ENCODE results near the gene KCNH1. TPM values are rescaled to one million over a fixed set of nuclear protein-coding genes. Genes with fewer than 3 reads are reported as not detected.
A peak's percentile ranks its signal among the peaks of the same experiment; 100 is the strongest.

KCNH1 gene
- polyA plus RNA-seq, 1 donor: 0.25 TPM

DNA sequence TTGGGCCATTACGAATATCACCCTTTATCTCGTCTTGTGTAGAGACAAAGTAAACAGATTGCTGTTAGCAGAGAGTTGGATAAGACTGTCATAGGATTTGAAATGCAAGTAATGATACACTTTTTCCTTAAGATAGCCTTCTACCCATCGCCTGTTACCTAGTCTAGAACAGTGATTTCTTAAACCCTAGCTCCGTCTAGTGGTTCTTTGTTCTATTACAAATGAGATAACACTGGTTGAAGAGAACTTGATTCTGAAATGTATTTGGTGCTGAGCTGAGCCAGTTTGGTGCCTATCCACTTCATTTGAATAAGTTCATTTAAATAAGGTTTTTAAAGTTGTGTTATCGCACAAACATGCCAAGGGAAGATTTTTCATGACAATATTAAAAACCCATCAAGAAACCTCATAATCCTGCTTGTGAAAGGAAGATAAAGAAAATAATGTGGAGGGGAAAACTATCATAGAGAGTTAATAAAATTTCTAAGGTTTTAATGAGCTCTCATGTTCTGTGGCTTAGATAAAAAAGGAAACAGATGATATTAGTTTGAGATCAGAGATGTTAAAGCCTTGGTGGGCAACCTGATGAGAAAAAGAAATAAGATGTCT is 1.5 kb upstream of the KCNH1 start:
- Histone ChIP-seq H3K9me3 (ENCODE audit: control insufficient read depth, low read depth, low read length) (no peaks in the 10 kb centered on the region), H3K4me3 (ENCODE audit: low read length) (no peak overlapping the region), H3K36me3 (ENCODE audit: control insufficient read depth, insufficient read depth, low read length) (no peaks in the 10 kb centered on the region), H3K27me3 (ENCODE audit: control insufficient read depth, insufficient read depth, low read length) (peaks cover 48% of the 10 kb centered on the region), H3K4me1 (ENCODE audit: control insufficient read depth, insufficient read depth, low read length) (peaks cover 3% of the 10 kb centered on the region), H3K27ac (ENCODE audit: low read length) (no peak overlapping the region)
- DNase-seq: peak in 1 of 2 donors; percentile 29
- WGBS (ENCODE audit: insufficient coverage, low lambda C conversion rate): 33% methylated on average over 3 of the region's 5 CpGs

DNA sequence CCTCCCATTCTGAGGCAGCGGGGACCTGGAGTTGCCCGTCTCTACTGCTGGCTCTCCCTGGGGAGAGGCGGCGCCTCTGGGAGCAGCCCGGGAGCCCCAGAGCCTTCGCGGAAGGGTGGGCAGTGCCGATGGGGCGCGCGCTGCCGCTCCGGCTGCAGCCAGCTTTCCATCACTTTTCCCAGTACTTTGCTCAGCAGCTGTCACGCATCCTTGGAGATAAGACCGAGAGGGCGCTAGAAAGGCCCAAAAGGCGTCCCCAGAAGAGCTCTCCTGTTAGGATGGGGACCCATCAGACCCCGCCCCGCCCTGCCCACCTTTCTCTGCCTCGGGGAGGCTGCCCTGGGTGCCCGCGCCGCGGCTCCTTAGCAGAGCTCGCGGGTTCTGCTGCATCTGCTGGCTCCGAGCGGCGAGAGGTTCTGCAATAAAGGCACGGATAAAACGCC is 534 bp downstream of the KCNH1 start:
- H3K36me3 ChIP-seq (ENCODE audit: control insufficient read depth, insufficient read depth, low read length): no peaks in the 10 kb centered on the region
- H3K4me3 ChIP-seq (ENCODE audit: low read length): peak overlapping the region; percentile 20
- DNase-seq: peak in 1 of 2 donors; percentile 19
- H3K4me1 ChIP-seq (ENCODE audit: control insufficient read depth, insufficient read depth, low read length): peaks cover 3% of the 10 kb centered on the region
- no peak overlapping the region for H3K27ac ChIP-seq (ENCODE audit: low read length)
- WGBS (ENCODE audit: insufficient coverage, low lambda C conversion rate): no CpG with 5 or more reads among the region's 31 CpGs
- H3K9me3 ChIP-seq (ENCODE audit: control insufficient read depth, low read depth, low read length): no peaks in the 10 kb centered on the region
- H3K27me3 ChIP-seq (ENCODE audit: control insufficient read depth, insufficient read depth, low read length): peaks cover 45% of the 10 kb centered on the region

DNA sequence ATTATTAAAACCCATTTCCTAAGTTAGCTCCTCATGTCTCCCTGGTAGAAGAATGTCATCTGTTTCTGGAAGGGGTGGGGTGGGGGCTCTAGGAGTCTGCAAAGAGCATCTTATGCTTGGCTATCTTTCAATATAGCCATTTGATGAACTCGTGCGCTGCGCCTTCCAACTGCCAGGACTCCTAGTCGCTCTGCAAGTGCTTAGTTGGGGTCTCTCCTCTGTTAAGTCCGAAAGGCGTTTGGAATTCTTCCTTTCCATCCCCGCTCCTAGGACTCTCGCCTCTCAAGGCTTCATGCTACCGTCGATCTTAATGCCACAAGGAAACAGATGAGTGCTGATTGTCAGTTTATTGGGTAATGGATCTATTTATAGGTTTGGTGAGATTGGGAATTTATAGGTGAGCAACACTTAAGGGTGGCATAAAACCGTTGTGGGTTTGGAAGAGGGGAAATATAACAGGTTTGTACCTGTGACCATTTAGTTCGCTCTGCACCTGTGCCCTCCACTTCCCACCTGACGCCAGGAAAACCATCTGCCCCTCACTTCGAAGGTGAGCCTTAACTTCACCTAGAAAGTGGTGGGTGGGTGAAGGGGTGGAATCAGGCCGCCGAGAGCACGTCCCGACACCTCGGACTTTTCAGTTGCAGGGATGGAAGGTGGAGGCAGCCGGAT is 1.1 kb downstream of the KCNH1 start:
- no peak for DNase-seq
- Histone ChIP-seq H3K27me3 (ENCODE audit: control insufficient read depth, insufficient read depth, low read length) (peaks cover 42% of the 10 kb centered on the region), H3K4me3 (ENCODE audit: low read length) (peak overlapping the region; percentile 20)

DNA sequence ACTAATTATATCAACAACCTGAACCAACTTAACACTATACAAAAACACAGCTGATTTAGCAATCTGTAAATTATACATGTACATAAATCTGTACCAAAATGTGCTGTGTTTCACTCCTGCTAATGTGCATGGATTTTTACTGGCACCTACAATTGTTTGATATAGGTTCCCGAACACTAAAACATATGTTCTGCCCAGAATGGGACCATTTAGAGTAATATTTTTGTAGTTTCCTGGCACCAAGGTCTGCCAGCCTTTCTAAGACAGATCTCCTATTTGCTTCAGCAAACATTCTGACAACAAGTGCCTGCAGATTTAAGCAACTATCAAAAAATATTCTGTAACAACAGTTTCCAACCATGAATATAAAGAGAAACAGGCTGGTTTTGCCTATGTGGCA is 4.2 kb downstream of the KCNH1 start:
- 67% methylated on average over 1 of the region's 1 CpG for WGBS (ENCODE audit: insufficient coverage, low lambda C conversion rate)
- no peaks in the 10 kb centered on the region for H3K9me3 ChIP-seq (ENCODE audit: control insufficient read depth, low read depth, low read length)

More for the DNA sequence above, 1.1 kb downstream of the KCNH1 start:
- H3K27ac ChIP-seq (ENCODE audit: low read length): no peak overlapping the region
- 10% methylated on average over 2 of the region's 20 CpGs for WGBS (ENCODE audit: insufficient coverage, low lambda C conversion rate)
- H3K9me3 ChIP-seq (ENCODE audit: control insufficient read depth, low read depth, low read length): no peaks in the 10 kb centered on the region
- peaks cover 3% of the 10 kb centered on the region for H3K4me1 ChIP-seq (ENCODE audit: control insufficient read depth, insufficient read depth, low read length)
- no peaks in the 10 kb centered on the region for H3K36me3 ChIP-seq (ENCODE audit: control insufficient read depth, insufficient read depth, low read length)

DNA sequence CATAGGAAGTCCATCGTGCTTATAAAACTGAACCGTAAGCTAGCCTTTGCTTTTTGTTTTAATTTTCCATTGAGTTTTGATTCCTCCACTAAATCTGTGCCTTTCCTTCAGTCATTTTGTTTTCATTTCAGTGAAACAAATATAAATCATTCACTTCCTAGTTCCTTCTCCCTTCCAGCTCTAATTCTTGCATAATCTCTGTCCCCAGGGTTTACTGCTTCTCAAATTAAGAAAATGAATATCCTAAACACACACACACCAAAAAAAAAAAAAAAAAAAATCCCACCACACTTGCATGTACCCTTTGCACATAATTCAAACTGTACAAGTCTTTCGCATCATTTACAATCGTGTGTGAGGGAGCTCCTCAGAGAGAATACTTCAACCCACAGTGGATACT is 6.8 kb downstream of the KCNH1 start:
- Histone ChIP-seq H3K36me3 (ENCODE audit: control insufficient read depth, insufficient read depth, low read length) (no peaks in the 10 kb centered on the region), H3K4me3 (ENCODE audit: low read length) (no peak overlapping the region), H3K4me1 (ENCODE audit: control insufficient read depth, insufficient read depth, low read length) (no peaks in the 10 kb centered on the region), H3K9me3 (ENCODE audit: control insufficient read depth, low read depth, low read length) (no peaks in the 10 kb centered on the region), H3K27me3 (ENCODE audit: control insufficient read depth, insufficient read depth, low read length) (peaks cover 12% of the 10 kb centered on the region), H3K27ac (ENCODE audit: low read length) (no peak overlapping the region)
- DNase-seq: no peak
- WGBS (ENCODE audit: insufficient coverage, low lambda C conversion rate): 77% methylated on average over 3 of the region's 4 CpGs

More for the DNA sequence above, 4.2 kb downstream of the KCNH1 start:
- Histone ChIP-seq H3K27me3 (ENCODE audit: control insufficient read depth, insufficient read depth, low read length) (peaks cover 37% of the 10 kb centered on the region), H3K4me3 (ENCODE audit: low read length) (no peak overlapping the region), H3K27ac (ENCODE audit: low read length) (no peak overlapping the region), H3K36me3 (ENCODE audit: control insufficient read depth, insufficient read depth, low read length) (no peaks in the 10 kb centered on the region), H3K4me1 (ENCODE audit: control insufficient read depth, insufficient read depth, low read length) (peaks cover 3% of the 10 kb centered on the region)
- no peak for DNase-seq

DNA sequence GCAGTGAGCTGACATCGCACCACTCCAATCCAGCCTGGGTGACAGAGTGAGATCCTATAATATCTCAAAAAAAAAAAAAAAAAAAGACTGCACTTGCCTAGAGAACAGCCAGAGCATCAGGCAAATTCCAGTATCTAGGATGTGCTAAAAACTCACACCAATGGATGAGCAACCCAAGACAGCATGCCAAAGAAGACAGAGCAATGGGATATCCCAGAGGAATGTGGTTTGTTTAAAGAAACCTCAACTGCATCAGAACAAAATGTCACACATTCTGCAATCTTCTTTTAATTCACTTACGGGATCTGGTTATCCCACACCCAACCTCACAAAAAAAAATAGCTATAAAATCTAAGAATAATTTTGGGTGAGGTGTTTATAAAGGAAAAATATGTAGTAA is 7.3 kb downstream of the KCNH1 start:
- H3K4me3 ChIP-seq (ENCODE audit: low read length): no peak overlapping the region
- H3K36me3 ChIP-seq (ENCODE audit: control insufficient read depth, insufficient read depth, low read length): no peaks in the 10 kb centered on the region
- no peak for DNase-seq
- peaks cover 7% of the 10 kb centered on the region for H3K27me3 ChIP-seq (ENCODE audit: control insufficient read depth, insufficient read depth, low read length)
- H3K9me3 ChIP-seq (ENCODE audit: control insufficient read depth, low read depth, low read length): no peaks in the 10 kb centered on the region
- no peak overlapping the region for H3K27ac ChIP-seq (ENCODE audit: low read length)
- no CpG with 5 or more reads among the region's 2 CpGs for WGBS (ENCODE audit: insufficient coverage, low lambda C conversion rate)
- no peaks in the 10 kb centered on the region for H3K4me1 ChIP-seq (ENCODE audit: control insufficient read depth, insufficient read depth, low read length)

DNA sequence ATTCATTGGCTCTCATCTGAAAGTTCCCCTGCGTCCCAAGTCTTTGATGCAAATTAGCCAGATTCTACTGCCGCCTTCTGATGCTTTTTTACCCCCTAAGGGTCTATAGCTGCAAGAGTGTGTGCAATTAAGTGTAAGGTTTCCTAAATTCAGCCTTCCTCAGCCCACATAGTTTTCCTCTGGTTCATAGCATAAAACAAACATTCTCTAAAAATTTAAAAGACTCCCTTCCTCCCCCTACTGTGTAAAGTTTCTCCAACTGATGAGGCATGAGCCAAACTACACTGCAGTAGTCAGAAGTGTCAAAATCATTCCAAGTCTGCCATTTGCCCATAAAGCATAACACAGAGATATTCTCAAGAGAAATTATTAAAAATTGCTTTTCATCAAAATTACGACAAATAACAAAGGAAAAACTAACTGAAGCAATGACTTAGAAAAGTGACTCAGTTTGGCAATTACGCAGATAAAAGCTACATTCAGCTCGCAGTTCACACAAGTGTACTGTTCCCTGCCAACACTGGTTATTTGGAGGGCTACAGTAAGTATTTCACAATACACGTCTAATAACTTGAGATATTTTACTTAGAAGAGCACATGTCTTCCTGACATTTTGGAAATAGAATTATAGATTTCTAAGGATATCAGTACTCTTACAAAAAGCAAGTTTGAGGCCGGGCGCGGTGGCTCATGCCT is 15.4 kb downstream of the KCNH1 start:
- Histone ChIP-seq H3K9me3 (ENCODE audit: control insufficient read depth, low read depth, low read length) (no peaks in the 10 kb centered on the region), H3K36me3 (ENCODE audit: control insufficient read depth, insufficient read depth, low read length) (no peaks in the 10 kb centered on the region), H3K27ac (ENCODE audit: low read length) (no peak overlapping the region), H3K4me1 (ENCODE audit: control insufficient read depth, insufficient read depth, low read length) (no peaks in the 10 kb centered on the region), H3K4me3 (ENCODE audit: low read length) (no peak overlapping the region), H3K27me3 (ENCODE audit: control insufficient read depth, insufficient read depth, low read length) (no peaks in the 10 kb centered on the region)
- WGBS (ENCODE audit: insufficient coverage, low lambda C conversion rate): 93% methylated on average over 2 of the region's 9 CpGs
- no peak for DNase-seq

DNA sequence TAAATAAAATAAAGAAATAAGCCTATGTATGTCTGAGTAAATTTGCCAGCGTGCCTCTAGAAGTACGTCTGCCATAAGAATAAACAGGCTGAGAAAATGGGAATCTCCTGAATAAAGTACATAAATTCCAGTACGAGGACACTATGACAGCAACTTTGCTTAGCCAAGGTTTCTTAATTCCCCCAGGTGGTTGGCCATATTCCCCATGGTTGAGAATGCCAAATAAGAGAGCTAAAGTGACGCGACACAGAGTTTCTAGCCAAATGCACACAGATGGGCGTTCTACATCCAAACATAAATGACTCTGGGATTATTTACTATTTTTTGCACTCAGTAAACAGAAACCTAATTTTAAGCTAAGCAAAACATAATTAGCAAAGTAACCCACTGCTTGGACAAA is 19.5 kb downstream of the KCNH1 start:
- no peak for DNase-seq
- H3K36me3 ChIP-seq (ENCODE audit: control insufficient read depth, insufficient read depth, low read length): no peaks in the 10 kb centered on the region
- WGBS (ENCODE audit: insufficient coverage, low lambda C conversion rate): 100% methylated on average over 2 of the region's 6 CpGs

DNA sequence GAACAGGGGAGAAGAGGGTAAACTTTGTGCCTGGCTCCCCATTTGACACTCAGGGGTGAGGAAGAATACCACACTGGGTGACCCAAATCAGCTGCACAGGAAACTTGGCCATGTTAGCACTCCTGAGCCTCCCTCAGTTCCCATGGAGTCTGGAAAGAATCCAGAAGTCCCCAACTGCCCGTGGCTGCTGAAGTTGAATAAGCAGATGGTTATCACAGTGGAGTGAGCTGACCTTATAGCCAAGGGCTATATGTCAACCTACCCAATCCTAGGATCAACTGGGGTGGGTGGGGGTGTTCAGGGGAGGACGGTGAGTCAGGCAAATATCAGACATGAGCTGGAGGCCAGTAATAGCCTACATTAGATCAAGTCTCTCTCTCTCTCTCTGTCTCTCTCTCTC is 20.4 kb downstream of the KCNH1 start:
- no CpG with 5 or more reads among the region's 2 CpGs for WGBS (ENCODE audit: insufficient coverage, low lambda C conversion rate)
- no peak overlapping the region for H3K4me3 ChIP-seq (ENCODE audit: low read length)
- H3K36me3 ChIP-seq (ENCODE audit: control insufficient read depth, insufficient read depth, low read length): no peaks in the 10 kb centered on the region
- no peak overlapping the region for H3K27ac ChIP-seq (ENCODE audit: low read length)
- no peak for DNase-seq
- H3K9me3 ChIP-seq (ENCODE audit: control insufficient read depth, low read depth, low read length): peaks cover 5% of the 10 kb centered on the region
- no peaks in the 10 kb centered on the region for H3K27me3 ChIP-seq (ENCODE audit: control insufficient read depth, insufficient read depth, low read length)
- no peaks in the 10 kb centered on the region for H3K4me1 ChIP-seq (ENCODE audit: control insufficient read depth, insufficient read depth, low read length)

More for the DNA sequence above, 19.5 kb downstream of the KCNH1 start:
- Histone ChIP-seq H3K4me1 (ENCODE audit: control insufficient read depth, insufficient read depth, low read length) (no peaks in the 10 kb centered on the region), H3K4me3 (ENCODE audit: low read length) (no peak overlapping the region), H3K27ac (ENCODE audit: low read length) (no peak overlapping the region), H3K9me3 (ENCODE audit: control insufficient read depth, low read depth, low read length) (peaks cover 5% of the 10 kb centered on the region), H3K27me3 (ENCODE audit: control insufficient read depth, insufficient read depth, low read length) (no peaks in the 10 kb centered on the region)

DNA sequence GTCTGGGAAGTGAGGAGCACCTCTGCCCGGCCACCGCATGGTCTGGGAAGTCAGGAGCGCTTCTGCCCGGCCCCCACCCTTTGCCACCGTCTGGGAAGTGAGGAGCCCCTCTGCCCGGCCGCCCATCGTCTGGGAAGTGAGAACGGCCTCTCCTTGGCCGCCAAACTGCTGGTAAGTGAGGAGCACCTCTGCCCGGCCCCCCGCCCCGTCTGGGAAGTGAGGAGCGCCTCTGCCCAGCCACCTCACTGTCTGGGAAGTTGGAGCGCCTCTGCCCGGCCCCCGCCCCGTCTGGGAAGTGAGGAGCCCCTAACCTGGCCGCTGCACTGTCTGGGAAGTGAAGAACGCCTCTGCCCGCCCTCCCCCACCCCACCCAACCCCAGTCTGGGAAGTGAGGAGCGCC is 22.6 kb downstream of the KCNH1 start:
- no peak overlapping the region for H3K27ac ChIP-seq (ENCODE audit: low read length)
- no CpG with 5 or more reads among the region's 22 CpGs for WGBS (ENCODE audit: insufficient coverage, low lambda C conversion rate)
- peaks cover 5% of the 10 kb centered on the region for H3K9me3 ChIP-seq (ENCODE audit: control insufficient read depth, low read depth, low read length)
- H3K27me3 ChIP-seq (ENCODE audit: control insufficient read depth, insufficient read depth, low read length): no peaks in the 10 kb centered on the region
- no peak overlapping the region for H3K4me3 ChIP-seq (ENCODE audit: low read length)
- no peaks in the 10 kb centered on the region for H3K36me3 ChIP-seq (ENCODE audit: control insufficient read depth, insufficient read depth, low read length)
- DNase-seq: no peak
- no peaks in the 10 kb centered on the region for H3K4me1 ChIP-seq (ENCODE audit: control insufficient read depth, insufficient read depth, low read length)

Measured in large intestine (tissue), 3 donors.